HG02759 (cell line): ENCODE measurements around the gene EHMT1.

Experiments
- ATAC-seq: cut with Tn5 transposase; IDR thresholded peaks from one replicate; pipeline ENCODE4 v1.9.1; 2021; ENCODE audit warnings: mild to moderate bottlenecking, moderate library complexity; ENCODE audit not compliant: unreplicated experiment

The EHMT1 gene

DNA sequence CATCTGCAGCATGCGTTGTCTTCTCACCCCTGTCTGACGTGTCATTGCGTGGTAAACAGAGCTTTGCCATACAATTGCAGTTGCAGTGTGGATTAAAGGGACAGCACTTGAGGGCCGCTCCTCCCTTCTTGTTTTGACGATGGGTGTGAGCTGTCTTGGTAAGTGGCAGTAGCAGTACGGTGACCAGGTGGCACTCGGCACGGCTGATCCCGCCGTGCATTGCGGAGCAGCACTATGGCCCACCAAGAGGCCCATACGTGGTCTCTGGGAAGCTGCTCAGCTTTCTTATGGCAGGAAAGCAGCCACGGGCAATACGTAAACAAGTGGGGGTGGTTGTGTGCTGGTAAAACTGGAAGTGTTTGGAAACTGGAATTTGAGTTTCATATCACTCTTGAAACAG lies 25.1 kb downstream of the EHMT1 start:
- no peak for ATAC-seq

DNA sequence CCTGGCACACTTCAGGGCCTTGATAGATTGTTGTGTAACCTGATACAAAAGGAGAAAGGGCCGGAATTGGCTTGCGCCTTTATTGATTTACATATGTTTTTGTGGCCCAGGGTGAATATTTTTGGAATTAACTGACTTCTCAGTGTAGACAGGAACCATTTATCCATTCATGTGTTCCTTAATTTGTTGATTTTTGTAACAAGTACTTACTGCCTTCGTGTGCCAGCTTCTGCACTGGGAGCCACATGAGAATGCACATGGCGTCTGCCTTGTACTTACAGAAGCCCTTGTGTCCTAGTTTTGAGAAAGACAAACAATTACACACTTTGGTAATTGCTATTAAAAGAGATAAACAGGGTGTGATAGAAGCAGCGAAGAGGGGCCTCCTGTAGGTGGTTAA lies 26.4 kb downstream of the EHMT1 start:
- no peak for ATAC-seq

DNA sequence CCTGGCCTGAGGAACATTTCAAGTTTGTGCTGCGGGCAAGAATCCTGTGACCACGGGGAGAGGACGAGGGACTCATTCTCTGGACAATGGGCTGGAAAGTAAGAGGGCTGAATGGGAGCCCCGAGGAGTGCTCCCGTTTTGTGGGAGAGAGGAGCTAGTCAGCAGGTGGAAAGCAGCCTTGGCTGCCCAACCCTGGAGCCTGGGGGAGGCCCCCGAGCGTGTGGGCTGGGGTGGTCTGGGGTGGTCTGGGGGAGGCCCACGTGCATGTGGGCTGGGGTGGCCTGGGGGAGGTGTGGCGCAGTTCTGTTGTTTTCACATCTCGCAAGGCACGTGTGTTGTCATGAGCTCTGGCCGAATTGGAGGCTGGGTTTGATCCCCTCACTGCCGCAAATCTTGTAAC lies 27.5 kb downstream of the EHMT1 start:
- ATAC-seq, result no peak

DNA sequence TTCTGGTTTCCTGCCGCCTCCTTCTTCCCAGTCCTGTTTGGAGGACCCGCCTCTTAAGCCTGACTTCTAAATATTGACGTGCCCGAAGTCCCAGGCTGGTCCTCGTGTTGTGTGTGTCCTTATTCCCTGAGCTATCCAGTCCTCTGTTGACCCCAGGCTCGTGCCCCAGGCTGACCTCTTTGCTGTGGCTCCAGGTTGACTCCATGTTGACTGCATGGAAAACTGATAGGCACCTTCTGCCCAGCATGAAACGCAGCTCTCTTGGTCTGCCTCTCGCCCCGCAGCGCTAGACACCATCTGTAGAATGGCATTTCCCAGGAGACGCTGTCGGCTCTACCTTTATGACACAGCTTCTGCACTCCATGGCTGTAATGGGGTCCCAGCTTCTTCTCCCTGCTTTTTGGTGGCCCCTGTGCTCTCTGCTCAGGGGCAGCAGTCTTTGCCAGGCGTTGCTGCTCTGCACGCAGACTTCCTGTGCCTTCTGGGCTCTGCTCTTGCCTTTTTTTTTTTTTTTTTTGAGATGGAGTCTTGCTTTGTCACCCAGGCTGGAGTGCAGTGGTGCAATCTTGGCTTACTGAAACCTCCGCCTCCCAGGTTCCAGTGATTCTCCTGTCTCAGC lies 28.4 kb downstream of the EHMT1 start:
- ATAC-seq, result no peak

DNA sequence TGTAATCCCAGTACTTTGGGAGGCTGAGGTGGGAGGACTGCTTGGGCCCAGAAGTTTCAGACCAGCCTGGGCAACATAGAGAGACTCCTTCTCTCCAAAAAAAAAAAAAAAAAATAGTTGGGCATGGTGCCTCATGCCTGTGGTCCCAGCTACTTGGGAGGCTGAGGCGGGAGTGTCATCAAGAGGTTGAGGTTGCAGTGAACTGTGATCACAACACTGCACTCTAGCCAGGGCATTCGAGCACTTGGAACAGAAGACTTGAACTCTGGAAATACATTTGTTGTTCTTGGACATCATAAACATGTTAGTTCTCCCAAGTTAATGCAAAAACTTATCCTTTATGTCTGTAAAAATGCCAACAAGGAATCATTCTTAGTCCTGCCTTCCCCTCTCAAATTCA lies 29.6 kb downstream of the EHMT1 start:
- no peak for ATAC-seq

DNA sequence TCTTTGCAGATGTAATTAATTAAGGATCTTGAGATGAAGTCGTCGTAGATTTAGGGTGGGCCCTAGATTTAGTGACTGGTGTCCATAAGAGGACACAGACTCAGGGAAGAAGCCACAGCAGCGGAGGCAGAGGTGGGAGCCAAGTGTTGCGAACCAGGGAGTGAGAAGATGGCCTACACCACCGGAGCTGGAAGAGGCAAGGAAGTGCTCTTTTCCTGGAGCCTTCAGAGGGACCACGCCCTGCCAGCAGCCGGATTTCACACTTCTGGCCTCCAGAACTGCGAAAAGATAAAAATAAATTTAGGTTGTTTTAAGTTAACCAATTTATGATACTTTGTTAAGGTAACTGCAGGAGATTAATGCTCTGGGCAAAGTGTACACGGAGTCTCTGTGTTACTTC lies 30.7 kb downstream of the EHMT1 start:
- no peak for ATAC-seq

DNA sequence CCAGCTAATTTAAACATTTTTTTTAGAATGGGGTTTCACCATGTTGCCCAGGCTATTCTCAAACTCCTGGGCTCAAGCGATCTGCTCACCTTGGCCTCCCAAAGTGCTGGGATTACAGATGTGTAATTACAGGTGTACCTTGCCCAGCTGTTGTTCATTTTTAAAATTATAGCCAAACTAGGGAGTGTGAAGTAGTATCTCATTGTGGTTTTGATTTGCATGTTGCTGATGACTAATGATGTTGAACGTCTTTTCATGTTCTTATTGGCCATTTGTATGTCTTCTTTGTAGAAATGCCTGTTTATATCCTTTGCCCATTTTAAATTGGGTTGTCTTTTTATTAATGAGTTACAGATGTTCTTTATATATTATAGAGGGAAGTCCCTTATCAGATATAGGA lies 31.5 kb downstream of the EHMT1 start:
- no peak for ATAC-seq

DNA sequence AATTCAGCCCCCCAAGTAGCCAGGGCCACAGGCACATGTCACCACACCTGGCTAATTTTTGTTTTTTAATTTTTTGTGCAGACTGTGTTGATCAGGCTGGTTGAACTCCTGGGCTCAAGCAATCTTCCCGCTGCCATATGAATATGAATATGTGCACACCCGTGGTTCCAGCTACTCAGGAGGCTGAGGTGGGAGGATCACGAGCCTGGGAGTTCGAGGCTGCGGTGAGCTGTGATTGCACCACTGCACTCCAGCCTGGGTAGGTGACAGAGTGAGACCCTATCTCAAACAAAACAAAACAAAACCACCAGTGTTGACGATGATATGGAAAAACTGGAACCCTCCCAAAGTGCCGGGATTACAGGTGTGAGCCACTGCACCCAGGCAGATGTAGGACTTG lies 32.0 kb downstream of the EHMT1 start:
- no peak for ATAC-seq

DNA sequence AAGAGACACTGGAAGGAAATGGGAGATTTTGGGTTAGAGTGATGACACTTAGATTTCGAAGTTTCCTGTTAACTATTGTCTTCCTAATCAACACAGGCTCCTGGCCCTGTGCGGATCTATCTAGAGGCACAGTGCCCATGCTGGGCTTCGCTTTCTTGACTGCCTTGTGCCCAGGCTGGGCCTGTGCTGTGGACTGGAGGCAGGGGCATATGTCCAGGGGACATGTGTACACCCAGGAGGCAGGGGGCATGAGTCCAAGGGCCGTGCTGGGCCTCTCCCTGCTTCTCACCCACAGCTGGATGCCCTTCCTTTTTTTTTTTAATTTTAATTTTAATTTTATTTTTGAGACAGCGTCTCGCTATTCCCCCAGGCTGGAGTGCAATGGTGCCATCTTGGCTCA lies 37.6 kb downstream of the EHMT1 start:
- ATAC-seq, result no peak

DNA sequence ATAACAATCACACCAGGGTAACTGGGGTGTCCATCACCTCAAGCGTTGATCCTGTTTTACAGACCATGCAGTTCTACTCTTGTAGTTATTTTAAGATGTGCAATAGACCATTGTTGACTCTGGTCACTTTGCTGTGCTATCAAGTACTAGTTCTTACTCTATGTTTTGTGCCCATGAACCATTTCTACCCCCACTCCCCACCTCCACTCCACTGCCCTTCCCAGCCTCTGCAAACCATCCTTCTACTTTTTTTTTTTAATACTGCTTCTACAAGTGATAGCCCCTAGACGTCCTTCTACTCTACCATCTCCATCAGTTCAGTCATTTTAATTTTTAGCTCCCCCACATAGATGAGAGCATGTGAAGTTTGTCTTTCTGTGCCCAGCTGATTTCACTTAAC lies 38.8 kb downstream of the EHMT1 start:
- ATAC-seq, result no peak

DNA sequence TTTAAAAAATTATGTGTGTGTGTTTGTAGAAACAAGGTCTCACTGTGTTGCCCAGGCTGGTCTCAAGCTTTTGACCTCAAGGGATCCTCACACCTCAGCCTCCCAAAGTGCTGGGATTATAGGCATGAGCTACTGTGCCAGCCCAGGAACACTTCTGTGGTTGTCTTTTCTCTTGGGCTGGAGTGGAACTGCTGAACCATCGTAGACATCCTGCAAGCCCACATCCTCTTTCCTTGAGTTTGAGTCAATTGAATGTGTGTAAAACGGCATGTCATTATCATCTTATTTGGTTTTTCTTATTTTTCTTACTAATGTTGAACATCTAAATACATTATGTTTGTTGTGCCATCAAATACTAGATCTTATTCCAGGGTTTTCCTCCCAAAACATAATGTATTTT lies 40.0 kb downstream of the EHMT1 start:
- no peak for ATAC-seq

DNA sequence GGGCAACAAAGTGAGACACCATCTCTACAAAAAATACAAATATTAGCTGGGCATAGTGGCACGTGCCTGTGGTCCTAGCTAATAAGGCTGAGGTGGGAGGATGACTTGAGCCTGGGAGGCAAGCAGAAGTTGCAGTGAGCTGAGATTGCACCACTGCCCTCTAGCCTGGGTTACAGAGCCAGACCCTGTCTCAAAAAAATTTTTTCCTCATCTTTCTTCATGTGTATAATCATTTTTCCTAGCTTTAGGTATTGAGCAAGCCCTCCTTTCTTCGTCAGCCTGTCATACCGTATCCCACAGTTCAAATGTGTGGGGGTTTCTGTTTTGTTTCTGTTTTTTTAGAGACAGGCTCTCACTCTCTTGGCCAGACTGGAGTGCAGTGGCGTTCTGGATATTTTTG lies 41.3 kb downstream of the EHMT1 start:
- no peak for ATAC-seq

DNA sequence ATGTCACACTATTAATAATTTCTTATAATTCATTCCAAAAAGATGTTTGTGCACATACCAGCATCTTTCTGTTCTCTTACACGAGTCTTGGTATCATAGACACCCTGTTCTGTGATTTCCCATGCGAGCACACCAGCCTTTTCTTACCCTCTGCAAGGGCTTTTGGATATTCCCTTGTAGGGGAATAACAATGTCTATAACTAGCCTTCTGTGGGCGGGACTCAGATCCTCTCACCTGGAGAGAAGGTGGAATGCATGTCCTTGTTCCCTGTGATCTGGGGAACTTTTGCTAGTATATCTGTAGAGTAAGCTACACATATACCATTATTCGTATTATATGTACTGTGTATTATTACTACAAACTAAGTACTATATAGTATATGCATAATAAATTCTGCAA lies 44.8 kb downstream of the EHMT1 start:
- no peak for ATAC-seq

DNA sequence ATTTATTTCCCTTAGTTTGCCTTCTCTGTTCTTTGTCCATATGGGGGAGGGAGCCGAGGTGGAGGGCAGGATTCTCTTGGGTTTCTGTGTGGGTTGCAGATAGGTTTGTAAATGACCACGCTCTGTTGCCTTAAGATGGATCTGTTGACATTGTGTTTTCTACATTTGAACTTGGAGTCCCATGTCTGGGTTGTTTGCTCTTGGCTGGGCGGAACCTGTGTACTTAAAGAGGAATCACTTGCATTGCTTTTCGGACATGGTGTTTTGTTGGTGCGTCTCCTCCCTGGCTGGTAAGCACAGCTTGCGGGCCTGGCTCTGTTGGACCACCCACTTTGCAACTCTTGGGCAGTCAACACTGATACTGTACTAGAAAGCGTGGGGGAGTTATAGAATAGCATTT lies 45.9 kb downstream of the EHMT1 start:
- no peak for ATAC-seq

DNA sequence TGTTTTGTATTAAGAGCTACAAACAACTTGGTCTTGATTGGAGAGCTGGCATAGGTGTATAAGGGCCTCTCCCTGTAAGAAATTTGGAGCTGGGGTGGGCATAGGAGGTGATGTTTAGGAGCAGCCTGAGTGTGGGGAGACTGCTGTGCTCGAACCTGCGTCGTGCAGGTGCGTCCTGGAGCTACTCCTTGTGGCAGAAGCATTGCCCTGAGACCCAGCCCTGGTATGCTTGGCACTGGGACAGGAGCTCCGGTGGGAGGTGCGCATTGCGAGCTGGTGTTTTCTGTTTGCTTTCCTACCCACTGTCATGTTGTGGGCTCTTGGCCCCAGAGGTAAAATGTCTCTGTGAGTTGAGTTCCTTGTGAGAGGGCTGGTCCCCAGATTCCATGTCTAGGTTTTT lies 46.4 kb downstream of the EHMT1 start:
- no peak for ATAC-seq

DNA sequence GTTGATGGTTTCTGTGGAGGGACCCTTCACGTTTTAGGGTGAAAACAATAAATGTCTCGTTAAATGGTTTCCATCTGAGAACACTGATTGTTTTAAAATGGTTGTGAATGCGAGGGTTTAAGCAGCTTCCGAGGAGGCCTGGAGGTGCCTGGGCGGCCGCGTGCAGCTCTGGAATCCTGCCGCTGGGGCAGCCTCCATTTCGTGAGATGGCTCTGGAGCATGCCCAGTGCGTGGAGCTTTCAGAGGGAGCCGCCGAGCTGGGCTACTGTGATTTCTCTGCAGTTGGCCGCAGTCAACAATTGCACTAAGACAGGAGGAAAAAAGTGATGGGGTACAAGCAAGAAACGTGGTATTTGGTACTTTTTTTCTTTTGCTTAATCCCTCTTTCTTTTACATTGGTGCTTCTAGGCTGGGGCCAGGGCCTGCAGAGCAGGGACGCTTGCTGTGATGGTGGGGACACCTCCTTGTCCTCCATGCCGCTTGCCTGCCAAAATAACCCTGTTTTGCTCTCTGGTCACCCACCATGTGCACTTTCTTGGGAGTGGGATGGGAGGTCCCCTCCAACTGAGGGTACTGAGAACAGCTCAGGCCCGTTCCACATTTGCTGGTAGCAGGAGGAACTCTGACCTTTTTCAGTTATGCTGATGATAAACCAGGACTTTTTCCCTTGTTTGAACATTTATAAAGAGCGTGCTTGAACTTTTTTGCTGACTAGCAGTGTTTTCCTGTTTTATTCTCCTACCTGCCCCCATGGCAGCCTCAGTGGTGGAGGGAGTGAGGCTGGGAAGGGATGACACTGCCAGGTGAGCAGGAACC lies 47.1 kb downstream of the EHMT1 start:
- ATAC-seq, result no peak

DNA sequence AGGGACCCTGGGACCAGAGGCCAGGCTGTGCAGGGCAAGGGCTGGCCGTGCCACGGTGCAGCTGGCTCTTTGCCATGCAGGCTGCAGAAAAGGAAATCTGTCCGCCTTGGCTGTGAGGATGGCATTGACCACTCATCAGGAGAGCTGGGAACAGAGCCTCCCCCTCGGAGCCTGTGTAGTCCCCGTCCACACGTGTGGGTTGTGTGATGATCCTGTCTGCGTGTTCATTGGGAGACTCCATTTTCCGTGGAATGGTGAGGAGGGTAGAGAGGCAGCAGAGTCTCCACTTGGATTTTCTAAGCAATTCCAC lies 47.7 kb downstream of the EHMT1 start:
- no peak for ATAC-seq

DNA sequence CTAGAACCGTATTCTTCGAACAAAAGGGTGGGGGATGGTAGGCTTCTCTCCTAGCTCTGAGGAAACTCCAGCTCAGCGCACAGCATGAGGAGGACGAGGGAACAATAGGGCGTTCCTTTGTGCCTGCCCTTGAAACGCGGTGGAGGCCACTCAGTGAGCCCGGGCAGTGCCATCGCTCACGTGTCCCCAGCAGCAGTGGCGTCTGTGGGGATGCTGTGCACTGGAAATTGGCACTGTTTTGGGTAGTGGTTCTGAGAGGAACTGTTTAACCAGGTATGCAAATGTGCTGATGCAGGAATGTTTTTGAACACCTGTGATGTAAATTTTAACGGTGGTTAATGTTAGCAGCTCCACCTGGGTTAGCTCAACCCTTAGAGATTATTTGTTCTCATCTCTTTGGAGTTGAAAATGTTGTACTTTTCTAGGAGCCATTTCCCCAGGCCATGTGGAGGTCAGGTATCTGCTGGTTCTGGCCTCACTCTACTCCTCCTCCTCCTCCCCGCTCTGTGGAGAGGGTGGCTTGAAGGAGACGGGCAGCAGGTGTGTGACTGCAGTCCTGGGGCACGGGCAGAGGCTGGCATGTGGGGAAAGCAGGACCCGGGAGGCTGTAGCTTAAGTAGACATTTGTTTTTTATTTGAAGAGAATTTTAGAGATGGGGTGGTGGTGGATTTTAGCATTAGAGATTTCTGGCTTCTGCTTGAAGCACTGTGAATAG lies 48.3 kb downstream of the EHMT1 start:
- no peak for ATAC-seq

DNA sequence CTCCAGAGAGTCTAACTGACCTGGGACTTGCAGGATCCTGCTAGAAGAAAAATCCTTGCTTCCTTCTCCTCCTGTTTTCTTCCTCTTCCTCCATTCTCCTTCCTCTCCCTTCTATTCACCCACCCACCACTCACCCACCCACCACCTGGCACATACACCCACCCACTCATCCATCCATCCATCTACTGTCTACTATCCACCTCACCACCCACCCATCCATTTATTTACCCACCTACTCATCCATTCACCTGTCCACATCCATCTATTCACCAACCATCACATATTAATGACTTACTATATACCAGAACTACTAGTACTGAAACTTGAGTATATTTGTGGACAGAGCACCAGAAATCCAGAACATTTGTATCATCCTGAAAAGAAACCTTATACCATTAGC lies 49.4 kb downstream of the EHMT1 start:
- no peak for ATAC-seq

DNA sequence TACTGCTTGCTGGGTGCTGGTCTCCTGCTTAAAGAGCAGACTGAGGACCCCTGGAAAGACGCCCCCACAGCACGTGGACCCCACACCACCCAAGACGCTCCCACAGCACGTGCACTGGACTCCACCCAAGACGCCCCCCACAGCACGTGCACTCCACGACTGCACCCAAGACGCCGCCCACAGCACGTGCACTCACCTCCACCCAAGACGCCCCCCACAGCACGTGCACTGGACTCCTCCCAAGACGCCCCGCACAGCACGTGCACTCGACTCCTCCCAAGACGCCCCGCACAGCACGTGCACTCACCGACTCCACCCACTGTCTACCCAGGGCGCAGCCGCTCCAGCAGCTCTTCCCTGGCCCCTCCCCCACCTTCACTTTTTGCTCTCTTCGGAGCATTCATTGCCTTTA lies 50.5 kb downstream of the EHMT1 start:
- no peak for ATAC-seq

DNA sequence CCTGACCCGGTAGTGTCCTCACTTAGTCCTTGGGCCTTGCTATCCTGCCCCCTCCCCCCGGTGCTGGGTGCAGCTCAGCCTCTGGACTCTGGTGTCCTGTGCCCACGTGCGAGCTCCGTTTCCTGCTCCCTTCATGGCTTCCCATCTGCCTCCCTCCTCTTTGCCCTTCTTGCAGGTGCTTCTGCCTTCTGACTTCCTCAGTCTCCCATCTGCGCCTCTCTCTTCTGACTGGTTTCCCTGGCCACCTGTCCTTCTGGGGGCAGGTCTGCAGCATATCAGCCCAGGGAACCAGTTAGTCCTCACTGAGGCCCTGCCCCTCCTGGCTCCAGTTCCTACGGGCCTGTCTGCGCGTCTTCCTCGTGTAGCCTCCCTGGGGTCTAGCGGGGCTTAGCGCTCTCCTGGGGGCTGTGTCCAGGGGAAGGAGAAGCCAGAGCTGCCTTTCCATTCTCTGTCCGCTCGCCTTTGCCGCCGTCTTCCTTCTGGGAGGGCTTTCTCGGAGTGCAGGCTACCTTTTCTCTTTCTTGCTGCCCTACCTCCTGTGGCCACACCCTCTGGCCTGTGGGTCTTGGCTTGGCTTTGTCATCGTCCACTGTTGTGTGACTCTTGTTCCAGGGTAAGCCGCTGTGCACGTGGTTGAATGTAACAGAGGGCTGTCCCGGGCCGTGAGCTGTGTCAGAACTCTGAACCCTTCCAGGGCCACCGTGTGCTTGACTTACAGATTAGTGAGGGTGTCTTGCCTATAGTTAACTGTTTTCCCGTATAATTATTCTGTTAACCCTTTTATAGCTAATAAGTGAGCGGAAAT lies 51.8 kb downstream of the EHMT1 start:
- no peak for ATAC-seq

DNA sequence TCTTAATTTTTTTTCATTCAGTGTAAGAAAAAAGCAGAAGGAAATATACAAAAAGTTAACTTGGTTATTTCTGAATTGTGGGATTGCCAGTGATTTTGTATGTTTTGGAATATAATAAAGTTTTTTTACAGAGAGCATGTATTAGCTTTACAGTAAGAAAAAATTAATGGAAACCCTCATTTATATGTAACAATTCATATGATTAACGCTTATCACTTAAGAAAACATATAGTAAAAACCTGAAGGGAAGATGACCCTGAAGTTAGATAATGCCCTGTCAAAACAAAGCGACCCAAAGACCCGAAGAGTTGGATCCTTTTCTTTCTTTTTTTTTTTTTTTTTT lies 52.4 kb downstream of the EHMT1 start:
- ATAC-seq, result no peak
